Endodermal cell (in vitro differentiated cells): ENCODE data around the gene FEN1. TPM values are rescaled to one million over a fixed set of nuclear protein-coding genes. Genes with fewer than 3 reads are reported as not detected.

Experiments
- DNase-seq: peaks from one replicate; pipeline ENCODE4 v3.0.0-alpha.2; 2017
- H3K27ac ChIP-seq: 2 replicates; pipeline ENCODE4 v1.5.1; 2013; ENCODE audit warnings: mild to moderate bottlenecking, low read depth, low read length, moderate library complexity
- H3K27me3 ChIP-seq: 2 replicates; pipeline ENCODE4 v1.6.1; 2013; ENCODE audit warnings: mild to moderate bottlenecking, low read length, moderate library complexity; ENCODE audit not compliant: insufficient read depth, control insufficient read depth, poor library complexity, severe bottlenecking
- H3K36me3 ChIP-seq: 2 replicates; pipeline ENCODE4 v1.7.0; 2013; ENCODE audit warnings: mild to moderate bottlenecking, low read length, moderate library complexity; ENCODE audit not compliant: control insufficient read depth, insufficient read depth
- H3K4me1 ChIP-seq: one replicate; pipeline ENCODE4 v1.7.0; 2013; ENCODE audit warnings: low read length; ENCODE audit not compliant: control insufficient read depth, insufficient read depth
- H3K4me3 ChIP-seq: 2 replicates; pipeline ENCODE4 v1.5.1; 2013; ENCODE audit warnings: mild to moderate bottlenecking, low read length, moderate library complexity
- H3K9ac ChIP-seq: 2 replicates; pipeline ENCODE4 v1.6.1; 2013; ENCODE audit warnings: mild to moderate bottlenecking, low read length, moderate library complexity; ENCODE audit not compliant: poor library complexity, severe bottlenecking; ENCODE audit errors: extremely low read depth
- H3K9me3 ChIP-seq: 2 replicates; pipeline ENCODE4 v1.6.1; 2013; ENCODE audit warnings: mild to moderate bottlenecking, low read length, moderate library complexity; ENCODE audit not compliant: control insufficient read depth
- H3K27ac Mint-ChIP-seq: 2 replicates; pipeline ENCODE4 v1.8.0; 2020; ENCODE audit warnings: mixed read lengths
- H3K27me3 Mint-ChIP-seq: 2 replicates; pipeline ENCODE4 v1.8.0; 2021; ENCODE audit warnings: mild to moderate bottlenecking, mixed read lengths; ENCODE audit not compliant: insufficient read depth
- H3K36me3 Mint-ChIP-seq: 2 replicates; pipeline ENCODE4 v1.8.0; 2020; ENCODE audit warnings: low read depth, mixed read lengths
- H3K4me1 Mint-ChIP-seq: 2 replicates; pipeline ENCODE4 v1.8.0; 2020; ENCODE audit warnings: mixed read lengths
- H3K4me3 Mint-ChIP-seq: 2 replicates; pipeline ENCODE4 v1.8.0; 2020; ENCODE audit warnings: mild to moderate bottlenecking, moderate library complexity, mixed read lengths
- H3K9me3 Mint-ChIP-seq: 2 replicates; pipeline ENCODE4 v1.8.0; 2020; ENCODE audit warnings: mild to moderate bottlenecking, mixed read lengths
- CTCF ChIP-seq: fragments of 200-600 bp; sonication (generic); conservative IDR thresholded peaks from 2 replicates; pipeline ENCODE4 v1.5.0; 2021; ENCODE audit warnings: antibody characterized with exemption, mild to moderate bottlenecking
- WGBS, 2 experiments: methylation state at CpG; one replicate each; pipeline versions ENCODE4 v1.1.5 to v1.1.7; 2013; ENCODE audit warnings: missing lambda C conversion rate in 2 of 2, mixed read lengths in 1 of 2; ENCODE audit not compliant: insufficient coverage in 1 of 2, insufficient read length in 1 of 2; 5-methylcytosine and 5-hydroxymethylcytosine counted together
- long read RNA-seq, 4 experiments: library from polyadenylated mRNA in 2 of 4; library from RNA in 1 of 4; library from capped mRNA in 1 of 4; stranded (forward) in 3 of 4; unstranded in 1 of 4; transcript quantifications; one replicate each; pipeline ENCODE4 v2.0.0, GENCODE V29; 2020 to 2021; ENCODE audit warnings: inconsistent platforms in 1 of 4
- polyA plus RNA-seq, 2 experiments: library from polyadenylated mRNA; stranded (reverse); fragments of 50-300 nt; gene quantifications; one replicate each; pipeline ENCODE4 v1.2.3, GENCODE V29; 2013
- total RNA-seq, 2 donors: library from RNA; stranded (reverse); fragmentation: NEBNext Ultra II Directional in 1 of 2; extraction: Animal tissue kit (Norgen Biotek cat#: 25700) in 1 of 2; gene quantifications; 2 replicates in 1 of 2; 3 replicates in 1 of 2; pipeline ENCODE4 v1.2.1, GENCODE V29; 2021

Gene FEN1
- total RNA-seq, result 10 to 100 TPM; 66.7 to 81.8 TPM
- 52.7 TPM for polyA plus RNA-seq (2013, experiment 1 of 2)
- 49.1 TPM for polyA plus RNA-seq (2013, experiment 2 of 2)
- long read RNA-seq, experiment 1, transcript FEN1-201 (2 exons, 2,296 nt), result major isoform, 40 of 42 reads
- long read RNA-seq, experiment 1, partial matches to known transcripts, result 0 of 42 reads
- long read RNA-seq, experiment 1, other reads (novel, unspliced or antisense), result 2 of 42 reads
- long read RNA-seq, experiment 2, transcript FEN1-201 (2 exons, 2,296 nt), result major isoform, 150 of 156 reads
- long read RNA-seq, experiment 2, partial matches to known transcripts, result 0 of 156 reads
- long read RNA-seq, experiment 2, other reads (novel, unspliced or antisense), result 6 of 156 reads
- long read RNA-seq, experiment 3, transcript FEN1-201 (2 exons, 2,296 nt), result major isoform, 534 of 559 reads
- long read RNA-seq, experiment 3, partial matches to known transcripts, result 0 of 559 reads
- long read RNA-seq, experiment 3, other reads (novel, unspliced or antisense), result 21 of 559 reads
- long read RNA-seq, experiment 4, transcript FEN1-201 (2 exons, 2,296 nt), result major isoform, 92 of 108 reads
- long read RNA-seq, experiment 4, partial matches to known transcripts, result 11 of 108 reads
- long read RNA-seq, experiment 4, other reads (novel, unspliced or antisense), result 5 of 108 reads

DNA sequence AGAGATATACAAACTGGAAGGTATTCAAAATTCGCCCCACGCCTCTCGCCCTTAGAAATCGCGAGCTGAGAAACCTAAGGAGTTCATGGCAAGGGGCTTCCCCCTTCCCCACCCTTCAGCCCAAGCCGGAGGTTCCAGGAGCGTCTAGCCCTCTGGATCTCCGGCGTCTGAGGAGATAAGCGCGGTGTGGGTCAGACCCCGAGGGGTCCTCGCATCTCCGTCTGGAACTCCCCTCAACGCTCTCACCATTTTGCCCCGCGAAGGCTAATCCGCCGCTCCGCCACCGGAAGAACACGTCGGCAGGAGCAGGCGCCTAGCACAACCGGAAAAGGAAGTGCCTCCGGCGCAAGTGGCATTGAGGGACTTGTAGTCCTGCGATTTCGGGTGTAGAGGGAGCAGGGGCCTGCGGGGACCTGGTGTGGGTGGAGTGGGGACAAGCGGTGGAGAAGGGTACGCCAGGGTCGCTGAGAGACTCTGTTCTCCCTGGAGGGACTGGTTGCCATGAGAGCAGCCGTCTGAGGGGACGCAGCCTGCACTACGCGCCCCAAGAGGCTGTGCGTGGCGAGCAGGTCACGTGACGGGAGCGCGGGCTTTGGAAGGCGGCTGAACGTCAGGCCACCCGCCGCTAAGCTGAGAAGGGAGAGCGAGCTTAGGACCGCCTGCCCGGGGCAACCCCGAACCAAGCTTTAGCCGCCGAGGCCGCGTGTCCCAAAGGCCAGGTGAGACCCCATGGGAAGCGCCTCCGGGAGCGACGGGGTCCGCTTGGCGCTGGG is at the start of gene FEN1, which contains the start of gene TMEM258:
Gene FEN1, plus strand, starts transcription at position 602 of the 773 bp plus-strand sequence. CDS start 2,451 bp downstream, outside the sequence.
Gene TMEM258, minus strand, starts transcription at position 290 of the 773 bp plus-strand sequence. Its CDS starts 41 bp downstream, at position 249.
- Histone ChIP-seq H3K27ac (peak within 1 kb of the TSS; percentile 94), H3K9ac (peak within 1 kb of the TSS; percentile 99), H3K9me3 (no peaks in the 10 kb centered on the region), H3K4me1 (no peaks in the 10 kb centered on the region), H3K36me3 (peaks cover 57% of the 10 kb centered on the region), H3K4me3 (peak within 1 kb of the TSS; percentile 92), H3K27me3 (no peaks in the 10 kb centered on the region)
- H3K27ac Mint-ChIP-seq, result peak within 1 kb of the TSS; percentile 100
- 0% methylated on average over 21 to 61 of the region's 61 CpGs for WGBS, 2 experiments
- H3K4me3 Mint-ChIP-seq, result peak within 1 kb of the TSS; percentile 90
- no peak for TF ChIP-seq CTCF
- peaks cover 36% of the 10 kb centered on the region for H3K36me3 Mint-ChIP-seq
- H3K27me3 Mint-ChIP-seq, result no peaks in the 10 kb centered on the region
- DNase-seq, result peak; percentile 96
- no peaks in the 10 kb centered on the region for H3K9me3 Mint-ChIP-seq
- peaks cover 15% of the 10 kb centered on the region for H3K4me1 Mint-ChIP-seq

DNA sequence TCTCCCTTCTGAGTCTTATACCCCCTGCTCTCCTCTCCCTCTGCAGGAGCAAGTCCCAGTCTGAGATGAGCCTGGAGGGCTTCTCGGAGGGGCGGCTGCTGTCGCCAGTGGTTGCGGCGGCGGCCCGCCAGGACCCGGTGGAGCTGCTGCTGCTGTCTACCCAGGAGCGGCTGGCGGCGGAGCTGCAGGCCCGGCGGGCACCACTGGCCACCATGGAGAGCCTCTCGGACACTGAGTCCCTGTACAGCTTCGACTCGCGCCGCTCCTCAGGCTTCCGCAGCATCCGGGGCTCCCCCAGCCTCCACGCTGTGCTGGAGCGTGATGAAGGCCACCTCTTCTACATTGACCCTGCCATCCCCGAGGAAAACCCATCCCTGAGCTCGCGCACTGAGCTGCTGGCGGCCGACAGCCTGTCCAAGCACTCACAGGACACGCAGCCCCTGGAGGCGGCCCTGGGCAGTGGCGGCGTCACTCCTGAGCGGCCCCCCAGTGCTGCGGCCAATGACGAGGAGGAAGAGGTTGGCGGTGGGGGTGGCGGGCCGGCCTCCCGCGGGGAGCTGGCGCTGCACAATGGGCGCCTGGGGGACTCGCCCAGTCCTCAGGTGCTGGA is 49.1 kb upstream of the FEN1 start:
- DNase-seq, result no peak
- no peak overlapping the region for H3K4me3 ChIP-seq

More for the DNA sequence above, 49.1 kb upstream of the FEN1 start:
- Histone ChIP-seq H3K36me3 (no peaks in the 10 kb centered on the region), H3K27me3 (no peaks in the 10 kb centered on the region), H3K4me1 (peaks cover 11% of the 10 kb centered on the region), H3K9me3 (no peaks in the 10 kb centered on the region), H3K9ac (no peak overlapping the region), H3K27ac (no peak overlapping the region)
- Mint-ChIP-seq H3K4me3 (no peak overlapping the region), H3K27me3 (no peaks in the 10 kb centered on the region), H3K9me3 (no peaks in the 10 kb centered on the region), H3K36me3 (peaks cover 10% of the 10 kb centered on the region), H3K4me1 (no peaks in the 10 kb centered on the region), H3K27ac (no peak overlapping the region)
- TF ChIP-seq CTCF, result peak; percentile 41
- 93 to 94% methylated on average over 27 to 42 of the region's 42 CpGs for WGBS, 2 experiments
